ENCODE results near the gene DYSF.

- TF ChIP-seq POLR2A (IDR thresholded peaks at IDR 0.05; ENCODE audit: low read length) = no peak
- TF ChIP-seq GATA1 (IDR thresholded peaks at IDR 0.05; ENCODE audit: low read depth, low read length) = no peak
Measured at GRCh38 chr2:71570951-71571460, 117.6 kb downstream of the DYSF start.
